Parathyroid adenoma (tissue), 2 donors: ENCODE data around the gene TM9SF2.

Experiments used
- H2AFZ ChIP-seq: fragments of 300-600 bp; sonication (generic); one replicate; pipeline ENCODE4 v1.7.0; 2017; ENCODE audit warnings: antibody characterized with exemption, mild to moderate bottlenecking
- H3K27ac ChIP-seq: fragments of 300-600 bp; sonication (generic); one replicate; pipeline ENCODE4 v1.7.0; 2017
- H3K27me3 ChIP-seq: fragments of 300-600 bp; sonication (generic); one replicate; pipeline ENCODE4 v1.7.0; 2017; ENCODE audit warnings: low read length; ENCODE audit not compliant: control insufficient read depth, insufficient read depth
- H3K36me3 ChIP-seq: fragments of 300-600 bp; sonication (generic); one replicate; pipeline ENCODE4 v1.7.0; 2017; ENCODE audit warnings: low read length; ENCODE audit not compliant: control insufficient read depth, insufficient read depth
- H3K4me1 ChIP-seq: fragments of 300-600 bp; sonication (generic); one replicate; pipeline ENCODE4 v1.7.0; 2017; ENCODE audit warnings: control low read depth
- H3K4me2 ChIP-seq: fragments of 300-600 bp; sonication (generic); one replicate; pipeline ENCODE4 v1.7.0; 2017; ENCODE audit warnings: low read length
- H3K4me3 ChIP-seq: fragments of 300-600 bp; sonication (generic); one replicate; pipeline ENCODE4 v1.7.0; 2017; ENCODE audit warnings: low read depth, low read length
- H3K79me2 ChIP-seq: fragments of 300-600 bp; sonication (generic); one replicate; pipeline ENCODE4 v1.7.0; 2017; ENCODE audit warnings: control low read depth
- H3K9ac ChIP-seq: fragments of 300-600 bp; sonication (generic); one replicate; pipeline ENCODE4 v1.7.0; 2017; ENCODE audit warnings: mild to moderate bottlenecking
- H3K9me3 ChIP-seq: fragments of 300-600 bp; sonication (generic); one replicate; pipeline ENCODE4 v1.7.0; 2017; ENCODE audit warnings: low read length; ENCODE audit not compliant: control insufficient read depth
- TF ChIP-seq, protein P1 (sequence below): fragments of 300-600 bp; sonication (generic); IDR thresholded peaks from one replicate; pipeline ENCODE4 v1.7.0; 2017; ENCODE audit warnings: antibody characterized with exemption, mild to moderate bottlenecking
- donor health status: primary hyperparathyroidism.

Gene TM9SF2

DNA sequence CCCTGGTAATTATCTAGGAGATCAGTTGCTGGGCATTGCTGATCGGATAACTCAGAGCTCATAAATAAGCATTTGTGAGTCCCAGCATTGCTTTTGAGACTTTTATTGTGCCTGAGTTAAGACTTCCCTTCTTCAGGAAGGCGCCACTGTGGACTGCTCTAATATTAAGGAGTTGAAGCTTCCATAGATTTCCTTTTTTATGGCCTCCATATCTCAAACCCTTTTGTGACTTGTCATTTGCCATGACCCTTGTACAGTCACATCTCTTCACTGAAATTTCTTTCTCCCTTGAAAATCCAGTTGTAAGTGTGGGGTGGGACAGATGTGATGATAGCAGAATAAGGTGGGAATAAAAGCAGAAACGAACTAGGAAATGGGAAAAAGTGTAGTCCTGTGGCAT lies 6.3 kb downstream of the TM9SF2 start:
- Histone ChIP-seq H3K4me2 (no peak overlapping the region), H3K9ac (no peak overlapping the region), H3K4me1 (peaks cover 9% of the 10 kb centered on the region), H3K9me3 (no peaks in the 10 kb centered on the region), H2AFZ (no peak overlapping the region), H3K36me3 (no peaks in the 10 kb centered on the region), H3K4me3 (no peak overlapping the region), H3K79me2 (peaks cover 34% of the 10 kb centered on the region), H3K27ac (no peak overlapping the region), H3K27me3 (no peaks in the 10 kb centered on the region)
- TF ChIP-seq, protein P1, sequence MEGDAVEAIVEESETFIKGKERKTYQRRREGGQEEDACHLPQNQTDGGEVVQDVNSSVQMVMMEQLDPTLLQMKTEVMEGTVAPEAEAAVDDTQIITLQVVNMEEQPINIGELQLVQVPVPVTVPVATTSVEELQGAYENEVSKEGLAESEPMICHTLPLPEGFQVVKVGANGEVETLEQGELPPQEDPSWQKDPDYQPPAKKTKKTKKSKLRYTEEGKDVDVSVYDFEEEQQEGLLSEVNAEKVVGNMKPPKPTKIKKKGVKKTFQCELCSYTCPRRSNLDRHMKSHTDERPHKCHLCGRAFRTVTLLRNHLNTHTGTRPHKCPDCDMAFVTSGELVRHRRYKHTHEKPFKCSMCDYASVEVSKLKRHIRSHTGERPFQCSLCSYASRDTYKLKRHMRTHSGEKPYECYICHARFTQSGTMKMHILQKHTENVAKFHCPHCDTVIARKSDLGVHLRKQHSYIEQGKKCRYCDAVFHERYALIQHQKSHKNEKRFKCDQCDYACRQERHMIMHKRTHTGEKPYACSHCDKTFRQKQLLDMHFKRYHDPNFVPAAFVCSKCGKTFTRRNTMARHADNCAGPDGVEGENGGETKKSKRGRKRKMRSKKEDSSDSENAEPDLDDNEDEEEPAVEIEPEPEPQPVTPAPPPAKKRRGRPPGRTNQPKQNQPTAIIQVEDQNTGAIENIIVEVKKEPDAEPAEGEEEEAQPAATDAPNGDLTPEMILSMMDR, result no peak

DNA sequence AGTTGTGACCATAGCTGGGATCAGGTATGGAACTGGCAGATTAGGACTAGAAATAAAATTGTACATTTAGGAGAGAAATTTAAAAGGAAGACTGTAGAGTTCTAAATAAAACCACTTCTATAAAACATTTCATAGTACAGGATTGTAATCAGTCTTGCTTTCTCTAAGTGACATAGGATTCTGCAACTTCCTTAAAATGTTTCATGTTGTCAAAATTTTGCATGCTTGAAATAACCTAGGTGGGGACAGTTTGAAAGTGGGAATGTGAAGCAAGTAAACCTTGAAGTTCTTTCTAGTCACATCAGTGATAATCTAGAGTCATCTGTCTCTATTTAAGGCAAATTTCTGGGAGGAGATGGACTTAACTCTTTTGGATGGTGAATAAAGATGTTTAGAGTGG lies 6.7 kb downstream of the TM9SF2 start:
- H3K79me2 ChIP-seq, result peaks cover 34% of the 10 kb centered on the region
- no peaks in the 10 kb centered on the region for H3K9me3 ChIP-seq
- no peaks in the 10 kb centered on the region for H3K36me3 ChIP-seq
- H3K27me3 ChIP-seq, result no peaks in the 10 kb centered on the region
- peaks cover 5% of the 10 kb centered on the region for H3K4me1 ChIP-seq
- no peak overlapping the region for H3K27ac ChIP-seq
- no peak overlapping the region for H3K9ac ChIP-seq
- TF ChIP-seq, protein P1, result no peak
- no peak overlapping the region for H3K4me3 ChIP-seq
- H3K4me2 ChIP-seq, result no peak overlapping the region
- no peak overlapping the region for H2AFZ ChIP-seq

- H3K9ac ChIP-seq, result no peak overlapping the region
- H2AFZ ChIP-seq, result no peak overlapping the region
- no peak overlapping the region for H3K27ac ChIP-seq
- H3K27me3 ChIP-seq, result no peaks in the 10 kb centered on the region
- peaks cover 38% of the 10 kb centered on the region for H3K79me2 ChIP-seq
- no peaks in the 10 kb centered on the region for H3K9me3 ChIP-seq
- H3K4me3 ChIP-seq, result no peak overlapping the region
- H3K36me3 ChIP-seq, result no peaks in the 10 kb centered on the region
- TF ChIP-seq, protein P1, result no peak
- no peak overlapping the region for H3K4me2 ChIP-seq
- peaks cover 5% of the 10 kb centered on the region for H3K4me1 ChIP-seq
Observed at GRCh38 chr13:99509479-99509878, 8.2 kb downstream of the TM9SF2 start.

- Histone ChIP-seq H3K9ac (no peak overlapping the region), H3K27me3 (no peaks in the 10 kb centered on the region), H3K27ac (no peak overlapping the region), H3K79me2 (peaks cover 19% of the 10 kb centered on the region), H3K9me3 (no peaks in the 10 kb centered on the region), H3K4me1 (no peaks in the 10 kb centered on the region), H3K4me3 (no peak overlapping the region), H3K4me2 (no peak overlapping the region), H2AFZ (no peak overlapping the region), H3K36me3 (no peaks in the 10 kb centered on the region)
- TF ChIP-seq, protein P1, result no peak
Observed at GRCh38 chr13:99514801-99515200, 13.5 kb downstream of the TM9SF2 start.

DNA sequence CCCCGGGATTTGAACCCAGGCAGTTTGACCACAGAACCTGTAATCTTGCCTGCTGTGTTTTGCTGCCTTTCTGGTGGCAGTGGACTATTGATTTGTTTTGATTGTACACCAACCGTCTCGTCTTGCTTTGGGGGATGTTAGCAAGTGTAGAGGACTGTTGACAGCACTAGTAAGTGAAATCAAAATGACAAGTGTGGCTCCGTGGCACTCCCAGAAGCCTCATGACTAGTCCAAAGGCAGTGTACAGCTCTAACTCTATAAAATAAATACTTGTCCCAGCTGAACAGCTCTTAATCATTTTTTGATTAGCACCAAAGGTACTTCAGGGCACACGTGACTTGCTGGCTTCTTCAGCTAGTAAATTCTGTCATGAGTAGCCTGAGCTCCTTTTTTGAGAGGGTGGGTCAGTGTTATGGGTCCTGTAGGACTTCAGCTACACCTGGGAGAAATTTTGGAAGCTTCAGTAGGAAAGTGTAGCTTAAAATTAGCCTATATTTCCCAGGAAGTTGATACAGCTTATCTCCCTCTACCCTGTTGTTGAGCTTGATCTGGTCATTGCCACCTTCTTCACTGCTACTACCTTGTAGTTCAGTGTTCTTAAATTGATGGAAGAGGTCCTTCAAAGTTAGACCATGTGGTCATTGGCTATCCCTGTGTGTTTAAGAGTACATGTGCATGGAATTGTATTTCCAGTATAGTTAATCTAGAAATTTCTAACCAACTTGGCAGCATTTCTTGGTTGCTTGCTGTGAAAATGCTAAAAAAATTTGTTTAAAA lies 15.1 kb downstream of the TM9SF2 start:
- Histone ChIP-seq H3K9ac (no peak overlapping the region), H3K27me3 (no peaks in the 10 kb centered on the region), H2AFZ (no peak overlapping the region), H3K9me3 (no peaks in the 10 kb centered on the region), H3K4me2 (no peak overlapping the region), H3K4me3 (no peak overlapping the region), H3K27ac (no peak overlapping the region), H3K79me2 (peaks cover 8% of the 10 kb centered on the region), H3K4me1 (no peaks in the 10 kb centered on the region), H3K36me3 (no peaks in the 10 kb centered on the region)
- TF ChIP-seq, protein P1, result no peak
